ENCODE data around the gene MINAR1. TPM values are rescaled to one million over a fixed set of nuclear protein-coding genes. Genes with fewer than 3 reads are reported as not detected.

Gene MINAR1
- total and polyA plus RNA-seq, 7 donors: 0.14 to 0.36 (median 0.16) TPM; not detected in 2

DNA sequence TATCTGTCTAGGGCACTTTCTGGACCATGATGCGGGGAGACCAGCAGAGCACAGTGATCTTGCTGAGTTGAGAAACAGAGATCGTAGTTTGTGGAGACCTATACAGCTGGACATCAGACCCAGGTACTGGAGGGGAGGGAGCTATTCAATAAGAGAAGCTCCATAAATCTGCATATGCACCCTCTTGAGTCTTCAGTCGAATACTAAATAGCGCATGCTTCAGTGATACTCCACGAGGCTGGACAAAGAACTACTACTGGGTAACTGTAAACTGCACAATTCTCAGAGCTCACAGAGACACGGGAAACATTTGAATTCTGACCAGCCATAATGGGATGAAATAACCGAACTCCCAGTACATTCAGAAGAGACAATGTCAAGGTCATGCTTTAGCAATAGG lies 49.7 kb downstream of the MINAR1 start:
- Histone ChIP-seq H3K4me3 (no peak overlapping the region), H3K4me1 (no peaks in the 10 kb centered on the region), H3K27ac (no peak overlapping the region), H3K9me3 (no peaks in the 10 kb centered on the region), H3K27me3 (no peaks in the 10 kb centered on the region), H3K36me3 (no peaks in the 10 kb centered on the region)
- TF ChIP-seq POLR2AphosphoS5 (IDR thresholded peaks at IDR 0.05): no peak
- TF ChIP-seq EP300 (IDR thresholded peaks at IDR 0.05): no peak
- no peak for TF ChIP-seq POLR2A (IDR thresholded peaks at IDR 0.05)
- TF ChIP-seq CTCF (IDR thresholded peaks at IDR 0.05): no peak
- intact Hi-C loops (cut with DNase I): no loop called here
- 82 to 84% methylated on average over 7 of the region's 7 CpGs for WGBS, 2 donors
- DNase-seq: no peak

Other genes starting within 250 kb of the MINAR1 start
- gene ANKRD34C, start 149.6 kb upstream of the MINAR1 start, total RNA-seq: under 1 TPM in 1 of 4 donors, not detected in 3; under 0.01 TPM
- gene ANKRD34C, start 149.6 kb upstream of the MINAR1 start, polyA plus RNA-seq: not detected
- 10 to 100 TPM; 29.6 to 44.3 (median 36.5) TPM for gene TMED3, start 121.2 kb upstream of the MINAR1 start, total RNA-seq
- gene TMED3, start 121.2 kb upstream of the MINAR1 start, polyA plus RNA-seq: 100 to 1,000 TPM in 1 of 3 donors, 10 to 100 TPM in 2; 40.7 to 107 (median 60.1) TPM

All from sigmoid colon (tissue), 7 donors.